ENCODE data around the gene KNTC1.

KNTC1 gene

DNA sequence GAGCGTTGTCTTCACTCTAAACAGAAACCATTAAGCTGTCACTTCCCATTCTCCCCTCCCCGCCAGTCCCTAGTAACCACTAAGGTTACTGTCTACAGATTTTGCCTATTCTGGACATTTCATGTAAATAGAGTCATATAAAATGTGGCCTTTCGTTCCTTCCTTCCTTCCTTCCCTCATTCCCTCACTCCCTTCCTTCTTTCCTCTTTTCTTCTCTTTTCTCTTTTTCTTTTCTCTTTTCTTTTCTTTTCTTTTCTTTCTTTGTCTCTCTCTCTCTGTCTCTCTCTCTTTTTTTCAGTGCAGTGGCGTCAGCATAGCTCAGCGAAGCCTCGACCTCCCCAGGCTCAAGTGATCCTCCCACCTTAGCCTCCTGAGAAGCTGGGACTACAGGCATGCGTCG lies 138.3 kb downstream of the KNTC1 start:
- H3K9me3 ChIP-seq, result no peaks in the 10 kb centered on the region
- no peaks in the 10 kb centered on the region for H3K4me1 ChIP-seq
- TF ChIP-seq, protein P1, sequence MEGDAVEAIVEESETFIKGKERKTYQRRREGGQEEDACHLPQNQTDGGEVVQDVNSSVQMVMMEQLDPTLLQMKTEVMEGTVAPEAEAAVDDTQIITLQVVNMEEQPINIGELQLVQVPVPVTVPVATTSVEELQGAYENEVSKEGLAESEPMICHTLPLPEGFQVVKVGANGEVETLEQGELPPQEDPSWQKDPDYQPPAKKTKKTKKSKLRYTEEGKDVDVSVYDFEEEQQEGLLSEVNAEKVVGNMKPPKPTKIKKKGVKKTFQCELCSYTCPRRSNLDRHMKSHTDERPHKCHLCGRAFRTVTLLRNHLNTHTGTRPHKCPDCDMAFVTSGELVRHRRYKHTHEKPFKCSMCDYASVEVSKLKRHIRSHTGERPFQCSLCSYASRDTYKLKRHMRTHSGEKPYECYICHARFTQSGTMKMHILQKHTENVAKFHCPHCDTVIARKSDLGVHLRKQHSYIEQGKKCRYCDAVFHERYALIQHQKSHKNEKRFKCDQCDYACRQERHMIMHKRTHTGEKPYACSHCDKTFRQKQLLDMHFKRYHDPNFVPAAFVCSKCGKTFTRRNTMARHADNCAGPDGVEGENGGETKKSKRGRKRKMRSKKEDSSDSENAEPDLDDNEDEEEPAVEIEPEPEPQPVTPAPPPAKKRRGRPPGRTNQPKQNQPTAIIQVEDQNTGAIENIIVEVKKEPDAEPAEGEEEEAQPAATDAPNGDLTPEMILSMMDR (IDR thresholded peaks at IDR 0.05), result no peak
- intact Hi-C loops (cut with DNase I; ENCODE audit: low total_unique reads), result no loop called here
- no peaks in the 10 kb centered on the region for H3K36me3 ChIP-seq
- DNase-seq, result no peak
- H3K4me3 ChIP-seq, result no peak overlapping the region
- H3K27ac ChIP-seq, result no peak overlapping the region
- H3K27me3 ChIP-seq, result no peaks in the 10 kb centered on the region

DNA sequence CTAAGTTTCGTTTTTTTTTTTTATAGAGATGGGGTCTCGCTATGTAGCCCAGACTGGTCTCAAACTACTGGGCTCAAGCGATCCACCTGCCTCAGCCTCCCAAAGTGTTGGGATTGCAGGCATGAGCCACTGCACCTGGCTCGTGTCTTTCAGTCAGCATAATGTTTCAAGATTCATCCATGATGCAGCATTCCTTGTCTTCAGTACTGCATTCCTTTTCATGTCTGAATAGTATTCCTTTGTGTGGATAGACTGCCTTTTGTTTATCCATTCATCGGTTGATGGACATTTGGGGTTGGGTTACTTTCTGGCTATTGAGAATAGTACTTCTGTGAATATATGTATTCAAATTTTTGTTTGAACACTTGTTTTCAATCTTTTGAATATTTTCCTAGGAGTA lies 138.7 kb downstream of the KNTC1 start:
- Histone ChIP-seq H3K27me3 (no peaks in the 10 kb centered on the region), H3K36me3 (no peaks in the 10 kb centered on the region), H3K4me1 (no peaks in the 10 kb centered on the region), H3K27ac (no peak overlapping the region), H3K4me3 (no peak overlapping the region), H3K9me3 (no peaks in the 10 kb centered on the region)
- TF ChIP-seq, protein P1 (IDR thresholded peaks at IDR 0.05), result no peak
- intact Hi-C loops (cut with DNase I; ENCODE audit: low total_unique reads), result no loop called here
- DNase-seq, result no peak

DNA sequence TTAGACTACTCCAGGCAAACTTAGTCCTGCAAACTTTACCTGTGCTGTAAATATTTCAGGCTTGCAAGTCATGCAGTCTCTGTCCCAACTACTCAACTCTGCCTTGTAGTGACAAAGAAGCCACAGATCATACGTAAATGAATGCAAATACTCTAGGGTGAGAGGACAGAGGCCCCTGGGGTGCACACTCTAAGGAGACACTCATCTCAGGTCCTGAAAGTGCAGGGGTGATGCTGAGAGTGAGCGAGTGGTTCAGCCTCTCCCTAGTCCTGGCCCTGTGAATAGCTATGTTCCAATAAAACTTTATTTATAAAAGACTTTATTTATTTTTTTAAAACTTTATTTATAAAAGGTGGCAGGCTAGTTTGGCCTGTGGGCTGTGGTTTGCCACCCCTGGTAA lies 141.2 kb downstream of the KNTC1 start:
- Histone ChIP-seq H3K36me3 (no peaks in the 10 kb centered on the region), H3K4me3 (no peak overlapping the region), H3K27me3 (peaks cover 0 to 7% of the 10 kb centered on the region in 2 donors), H3K9me3 (no peaks in the 10 kb centered on the region), H3K27ac (no peak overlapping the region), H3K4me1 (no peaks in the 10 kb centered on the region)
- intact Hi-C loops (cut with DNase I; ENCODE audit: low total_unique reads), result no loop called here
- DNase-seq, result no peak
- TF ChIP-seq, protein P1 (IDR thresholded peaks at IDR 0.05), result no peak

DNA sequence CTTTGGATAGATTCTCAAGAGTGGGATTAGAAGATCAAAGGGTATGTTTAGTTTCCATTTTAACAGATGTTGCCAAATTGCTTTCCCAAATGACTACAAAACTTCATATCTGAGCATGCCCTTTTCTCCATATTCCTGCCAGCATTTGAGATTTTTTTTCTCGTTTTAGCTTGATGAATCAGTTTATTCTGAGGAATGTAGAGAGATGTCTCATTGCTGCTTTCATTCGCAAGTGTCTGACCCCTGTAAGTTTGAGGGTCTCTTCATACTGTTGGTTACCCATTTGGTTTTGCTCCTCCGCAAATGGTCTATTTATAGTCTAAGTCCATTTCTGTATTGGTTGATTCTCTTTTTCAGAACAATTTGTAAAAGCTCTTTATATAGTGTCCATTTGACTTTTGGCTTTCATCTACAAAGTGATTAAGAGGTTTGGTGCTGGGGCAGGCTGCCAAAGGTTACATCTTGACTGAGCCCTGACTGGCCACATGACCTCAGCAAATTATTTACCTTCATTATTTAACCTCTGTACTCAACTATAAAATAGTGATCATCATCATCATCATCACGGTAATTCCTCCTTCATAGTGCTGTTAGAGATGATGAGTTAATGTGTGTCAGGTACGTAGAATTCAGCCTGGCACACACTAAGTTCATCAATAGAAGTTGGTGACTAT lies 142.5 kb downstream of the KNTC1 start:
- Histone ChIP-seq H3K36me3 (no peaks in the 10 kb centered on the region), H3K4me1 (no peaks in the 10 kb centered on the region), H3K4me3 (no peak overlapping the region), H3K27ac (no peak overlapping the region), H3K9me3 (no peaks in the 10 kb centered on the region), H3K27me3 (peaks cover 0 to 11% of the 10 kb centered on the region in 2 donors)
- TF ChIP-seq, protein P1 (IDR thresholded peaks at IDR 0.05), result no peak
- intact Hi-C loops (cut with DNase I; ENCODE audit: low total_unique reads), result no loop called here
- no peak for DNase-seq

DNA sequence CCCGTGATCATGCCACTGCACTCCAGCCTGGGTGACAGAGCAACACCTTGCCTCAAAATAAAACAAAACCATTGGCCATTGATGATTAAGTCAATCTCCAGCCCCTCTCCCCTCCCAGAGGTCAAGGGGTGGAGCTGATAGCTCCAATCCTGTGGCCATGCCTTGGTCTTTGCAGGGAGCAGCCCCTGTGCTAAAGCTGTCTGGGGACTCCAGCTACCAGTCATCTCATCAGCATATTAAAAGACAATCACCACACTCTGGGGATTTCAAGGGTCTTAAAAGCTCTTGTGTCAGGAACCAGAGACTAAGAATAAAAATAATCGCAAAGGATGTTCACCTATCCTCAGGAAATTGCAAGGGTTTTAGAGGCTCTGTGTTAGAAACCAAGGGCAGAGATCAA lies 145.5 kb downstream of the KNTC1 start:
- TF ChIP-seq, protein P1 (IDR thresholded peaks at IDR 0.05), result no peak

More for the DNA sequence above, 145.5 kb downstream of the KNTC1 start:
- DNase-seq, result no peak
- Histone ChIP-seq H3K27ac (no peak overlapping the region), H3K27me3 (peaks cover 0 to 11% of the 10 kb centered on the region in 2 donors), H3K36me3 (no peaks in the 10 kb centered on the region), H3K4me3 (no peak overlapping the region), H3K9me3 (no peaks in the 10 kb centered on the region), H3K4me1 (no peaks in the 10 kb centered on the region)
- intact Hi-C loops (cut with DNase I; ENCODE audit: low total_unique reads), result no loop called here

Data from tibial artery (tissue), 4 donors.